KBM-7 (cell line): ENCODE results near the gene PRR33.

Experiments used
- DNase-seq: peaks from one replicate; pipeline ENCODE4 v3.0.0-alpha.2; 2015
- in situ Hi-C: fragments of 300-500 bp; cut with MboI; formaldehyde crosslinking; loops from 2 replicates; pipeline ENCODE4 v1.14.3; 2020; ENCODE audit warnings: low sequenced_read_pairs, low pct_unique_long_range_greater_than_20kb, mixed read lengths

PRR33 gene

GRCh38 chr11:1928891-1929541 lies 37.3 kb upstream of the PRR33 start:
- DNase-seq = no peak
- in situ Hi-C loops = no loop called here

- in situ Hi-C loops = no loop called here
- DNase-seq = no peak
These were observed 36.8 kb upstream of the PRR33 start for GRCh38 chr11:1928470-1928890.

- no peak for DNase-seq
- in situ Hi-C loops = no loop called here
These were observed 36.3 kb upstream of the PRR33 start for GRCh38 chr11:1927848-1928469.

DNA sequence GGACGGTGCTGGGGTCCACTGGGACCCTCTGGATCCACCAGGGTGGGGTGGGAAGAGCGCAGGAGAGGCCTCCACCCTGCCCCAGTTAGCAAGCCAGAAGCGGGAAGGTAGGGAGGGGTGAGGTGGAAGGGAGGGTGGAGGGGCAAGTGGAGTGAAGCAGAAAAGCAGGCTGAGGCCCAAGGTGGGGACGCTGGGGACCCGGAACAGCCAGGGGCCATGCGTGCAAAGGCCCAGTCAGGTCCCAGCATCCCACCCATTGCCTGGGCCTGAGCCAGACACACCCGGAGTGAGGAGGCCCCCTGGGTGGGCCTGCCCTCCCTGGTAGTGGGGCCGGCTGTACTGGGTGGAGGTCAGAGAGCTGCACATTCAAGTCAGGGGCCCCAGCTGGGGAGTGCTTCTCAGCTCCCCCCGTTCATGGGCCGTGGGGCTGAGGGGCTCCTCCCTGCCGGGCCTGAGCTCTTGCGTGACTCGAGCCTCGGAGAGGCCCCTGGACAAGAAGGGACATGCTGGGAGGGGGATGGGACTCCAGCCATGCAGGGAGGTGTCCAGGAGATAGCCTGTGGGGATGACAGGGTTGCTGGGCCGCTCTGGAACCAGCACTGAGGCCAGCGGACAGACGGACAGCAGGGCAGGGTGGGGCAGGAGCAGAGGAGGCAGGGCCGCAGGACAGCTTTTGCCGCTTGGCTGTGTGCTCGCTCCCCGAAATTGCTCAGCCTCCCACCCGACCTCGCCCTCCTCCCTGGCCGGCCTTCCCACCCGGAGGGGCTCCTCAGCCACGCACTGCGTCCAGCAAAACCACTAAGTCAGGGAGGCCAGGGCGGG lies 35.5 kb upstream of the PRR33 start:
- DNase-seq = no peak
- in situ Hi-C loops = no loop called here

DNA sequence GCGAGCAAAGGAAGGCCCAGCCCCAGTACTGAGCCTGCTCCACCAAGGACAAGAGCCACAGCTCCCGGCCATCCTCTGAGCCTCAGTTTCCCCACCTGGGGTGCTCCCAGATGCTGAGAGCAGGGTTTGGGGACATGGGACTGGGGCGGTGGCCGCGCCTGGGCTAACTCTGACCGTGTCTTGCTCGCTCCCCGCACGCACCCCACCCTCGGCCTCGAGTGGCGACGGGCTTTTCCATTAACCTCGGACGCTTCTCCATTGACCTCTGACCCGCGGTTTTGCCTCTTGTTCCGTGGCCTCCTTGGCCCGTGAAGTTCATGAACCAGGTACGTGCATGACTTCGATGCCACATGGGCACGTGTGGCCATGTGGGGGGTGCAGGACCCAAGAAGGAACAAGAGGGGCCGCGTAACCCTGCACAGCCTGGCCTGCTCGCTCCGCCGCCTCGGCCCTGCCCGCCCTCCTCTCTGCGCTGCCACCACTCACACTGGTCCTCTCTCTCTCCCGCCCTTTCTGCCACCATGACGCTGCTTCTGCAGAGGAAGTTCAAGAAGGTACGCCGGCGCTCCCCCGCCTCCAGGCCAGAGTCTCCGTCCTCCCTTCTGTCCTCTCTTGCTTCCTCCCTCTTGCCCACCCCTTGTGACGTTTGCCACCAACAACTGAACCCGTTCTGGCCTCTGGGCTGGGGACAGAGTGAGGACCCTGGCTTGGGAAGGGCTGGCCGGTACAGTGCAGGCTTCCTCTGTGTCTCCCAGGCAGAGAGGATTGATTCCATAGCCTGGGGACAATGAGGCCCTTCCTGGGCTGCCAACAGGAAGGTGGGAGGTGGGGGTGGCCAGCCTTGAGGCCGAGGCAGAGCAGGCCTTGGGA lies 34.7 kb upstream of the PRR33 start:
- in situ Hi-C loops = no loop called here
- DNase-seq = peak; percentile 47

DNA sequence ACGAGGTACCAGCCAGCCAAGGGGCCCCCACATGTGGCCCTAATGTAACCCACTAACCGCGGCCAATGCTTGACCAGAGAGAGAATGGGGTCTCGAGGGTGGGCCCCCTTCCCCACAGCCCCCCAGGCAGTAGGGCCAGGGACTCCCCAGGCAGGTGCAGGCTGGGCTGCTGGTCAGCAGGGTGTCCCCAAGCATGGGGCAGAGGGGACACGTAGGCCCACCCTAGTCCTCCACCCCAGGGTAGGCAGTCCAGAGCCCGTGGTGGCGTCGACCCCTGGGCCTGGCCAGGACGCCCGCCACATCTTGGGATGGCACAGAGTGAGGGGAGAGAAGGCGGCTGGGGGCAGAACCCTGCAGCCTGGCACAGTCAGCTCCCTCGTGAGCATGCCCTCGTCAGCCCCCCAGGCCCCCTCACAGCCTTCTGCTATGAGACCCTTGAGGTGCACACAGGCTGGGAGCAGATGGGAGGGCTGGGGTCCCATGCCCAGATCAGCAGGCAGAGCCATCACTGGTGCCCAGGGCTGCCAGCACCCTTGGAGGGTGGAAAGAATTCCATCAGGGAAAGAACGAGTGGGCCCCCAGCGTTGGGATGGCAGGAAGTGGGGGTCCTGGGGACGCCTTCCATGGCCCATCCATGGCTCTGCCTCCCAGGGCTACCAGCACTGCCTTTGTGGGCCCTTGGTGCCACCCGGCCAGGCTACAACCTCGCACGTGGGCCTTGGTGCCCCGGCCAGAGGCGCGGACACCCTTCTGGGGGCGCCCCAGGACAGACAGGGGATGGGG lies 33.9 kb upstream of the PRR33 start:
- in situ Hi-C loops = no loop called here
- no peak for DNase-seq

GRCh38 chr11:1924646-1925372 lies 33.1 kb upstream of the PRR33 start:
- in situ Hi-C loops = no loop called here

GRCh38 chr11:1924181-1924580 lies 32.5 kb upstream of the PRR33 start:
- in situ Hi-C loops = no loop called here
- DNase-seq = no peak

More at GRCh38 chr11:1924646-1925372, 33.1 kb upstream of the PRR33 start:
- no peak for DNase-seq

- no peak for DNase-seq
- in situ Hi-C loops = no loop called here
These were observed 31.7 kb upstream of the PRR33 start for GRCh38 chr11:1923201-1923956.

GRCh38 chr11:1922481-1923081 lies 30.9 kb upstream of the PRR33 start:
- DNase-seq = no peak
- in situ Hi-C loops = no loop called here

DNA sequence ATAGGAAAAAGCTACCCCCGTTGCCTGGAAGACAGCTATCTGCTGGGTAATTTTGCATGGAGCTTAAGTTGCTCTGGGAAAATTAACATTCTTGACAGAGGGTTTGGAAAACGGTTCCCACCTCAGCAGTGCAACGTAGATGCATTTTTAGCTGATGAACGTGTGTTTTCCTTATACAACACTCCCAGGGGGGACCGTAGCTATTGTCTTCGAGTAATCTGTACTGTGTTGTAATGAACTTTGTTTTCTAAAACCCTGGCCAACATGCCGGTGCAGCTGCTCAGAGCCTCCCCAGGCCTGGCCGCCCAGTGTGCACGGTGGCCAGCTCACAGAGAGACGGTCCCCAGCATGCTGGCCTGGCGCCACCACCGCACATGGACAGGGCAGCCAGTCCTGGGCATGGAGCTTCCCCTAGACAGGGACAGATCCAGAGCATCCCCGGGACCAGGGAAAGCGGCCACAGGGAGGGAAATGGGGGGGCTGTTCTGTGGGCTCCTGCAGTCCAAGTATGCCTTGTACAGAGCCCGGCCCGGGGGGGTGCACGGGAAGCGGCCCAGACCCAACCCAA lies 30.0 kb upstream of the PRR33 start:
- no peak for DNase-seq
- in situ Hi-C loops = no loop called here

GRCh38 chr11:1920909-1921573 lies 29.3 kb upstream of the PRR33 start:
- DNase-seq = no peak
- in situ Hi-C loops = no loop called here

GRCh38 chr11:1920128-1920908 lies 28.6 kb upstream of the PRR33 start:
- DNase-seq = no peak
- in situ Hi-C loops = no loop called here

DNA sequence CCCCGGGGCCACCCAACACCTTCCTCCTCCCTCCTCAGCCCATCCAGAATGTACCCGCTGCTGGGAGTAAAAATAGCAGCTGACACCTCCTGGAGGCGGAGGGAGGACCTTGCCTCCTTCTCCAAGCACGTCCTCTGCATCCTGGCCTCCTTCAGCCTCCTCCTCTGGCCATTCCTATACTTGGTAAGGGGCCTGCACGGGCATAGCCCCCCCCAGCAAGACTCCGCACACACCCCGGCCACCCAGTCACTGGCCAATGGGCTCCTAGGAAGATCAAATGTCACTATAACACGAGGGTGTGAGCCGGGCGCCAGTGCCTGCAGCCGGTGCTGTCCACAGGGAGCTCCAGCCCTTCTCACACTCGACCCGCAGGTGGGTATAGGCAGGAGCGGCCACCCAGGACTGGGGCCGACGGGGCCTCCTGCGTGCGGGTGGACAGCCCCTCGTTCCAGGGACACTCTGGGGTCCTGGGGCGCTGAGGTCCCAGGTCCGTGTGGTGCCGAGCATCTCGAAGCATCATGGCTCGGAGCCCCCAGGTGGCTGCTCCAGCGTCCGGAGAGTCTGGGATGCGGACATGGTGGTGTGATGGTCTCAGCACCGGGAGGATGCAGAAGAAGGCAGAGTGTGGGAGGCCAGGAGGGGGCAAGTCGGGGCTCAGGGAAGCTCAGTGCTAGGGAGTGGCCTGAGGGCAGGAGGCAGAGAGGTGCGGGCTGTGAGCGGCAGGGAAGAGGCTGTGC lies 27.9 kb upstream of the PRR33 start, which contains the start of gene TNNT3:
Gene TNNT3, plus strand, starts transcription at position 313 of the 737 bp plus-strand sequence. CDS start 3,172 bp downstream, outside the sequence.
- DNase-seq = no peak
- in situ Hi-C loops = no loop called here
